OCI-LY7 (cell line): Measurements from ENCODE around the gene XPR1. TPM values are rescaled to one million over a fixed set of nuclear protein-coding genes. Genes with fewer than 3 reads are reported as not detected.

Source experiments
- BruUV-seq: library from RNA; stranded (reverse); fragments of 400-500 nt; replicated peaks from 2 replicates; lab custom pipeline; 2021; lab: Mats Ljungman, UMichigan
- CTCF ChIA-PET: fragments of 300-600 bp; sonication (Branson Sonifier 250); formaldehyde crosslinking; loops from one replicate; lab custom pipeline; 2022; ENCODE audit warnings: antibody characterized with exemption; ENCODE audit not compliant: unreplicated experiment; lab: Charles Lee
- POLR2A ChIA-PET: fragments of 300-600 bp; sonication (Branson Sonifier 250); formaldehyde crosslinking; loops from one replicate; lab custom pipeline; 2022; ENCODE audit warnings: antibody characterized with exemption; lab: Charles Lee
- DNase-seq: peaks from one replicate; pipeline ENCODE4 v3.0.0-alpha.2; 2015; ENCODE audit warnings: low spot score
- H2AFZ ChIP-seq: fragments of 200-600 bp; sonication (generic), shearing (Covaris generic); 2 replicates; pipeline ENCODE4 v1.6.1; 2014; ENCODE audit warnings: mild to moderate bottlenecking, antibody characterized with exemption, low read length, moderate library complexity
- H3K27ac ChIP-seq: fragments of 200-600 bp; sonication (generic); 2 replicates; pipeline ENCODE4 v1.5.1; 2014; ENCODE audit warnings: mixed run types, low read depth, mild to moderate bottlenecking, moderate library complexity, low read length, inconsistent platforms; ENCODE audit not compliant: poor library complexity, severe bottlenecking
- H3K36me3 ChIP-seq: fragments of 200-600 bp; sonication (generic); 2 replicates; pipeline ENCODE4 v1.6.1; 2014; ENCODE audit warnings: mild to moderate bottlenecking, antibody characterized with exemption, low read length, moderate library complexity, mixed read lengths; ENCODE audit not compliant: insufficient read depth
- H3K4me1 ChIP-seq: fragments of 200-600 bp; sonication (generic); 2 replicates; pipeline ENCODE4 v1.5.1; 2014; ENCODE audit warnings: mild to moderate bottlenecking, low read length; ENCODE audit not compliant: insufficient read depth, poor library complexity, severe bottlenecking
- H3K4me2 ChIP-seq: fragments of 200-600 bp; sonication (generic); 2 replicates; pipeline ENCODE4 v1.6.1; 2014; ENCODE audit warnings: mild to moderate bottlenecking, low read length
- H3K4me3 ChIP-seq: fragments of 200-600 bp; sonication (generic); 2 replicates; pipeline ENCODE4 v1.5.1; 2014; ENCODE audit warnings: mild to moderate bottlenecking, low read depth, low read length; ENCODE audit not compliant: poor library complexity, severe bottlenecking
- H3K79me2 ChIP-seq: fragments of 200-600 bp; sonication (generic); 2 replicates; pipeline ENCODE4 v1.6.1; 2016; ENCODE audit warnings: low read depth, mild to moderate bottlenecking, low read length, moderate library complexity, mixed read lengths; ENCODE audit not compliant: insufficient read depth
- H3K9me2 ChIP-seq: fragments of 200-600 bp; sonication (generic); 2 replicates; pipeline ENCODE4 v1.6.1; 2016; ENCODE audit warnings: mild to moderate bottlenecking, low read length, mixed read lengths; ENCODE audit not compliant: insufficient read depth
- H3K9me3 ChIP-seq: fragments of 200-600 bp; sonication (generic); 2 replicates; pipeline ENCODE4 v1.6.1; 2014; ENCODE audit warnings: mild to moderate bottlenecking, mixed run types, low read length, mixed read lengths
- H4K20me1 ChIP-seq: fragments of 200-600 bp; sonication (generic); 2 replicates; pipeline ENCODE4 v1.6.1; 2014; ENCODE audit warnings: mild to moderate bottlenecking, antibody characterized with exemption, low read length, moderate library complexity, mixed read lengths; ENCODE audit not compliant: insufficient read depth
- CTCF ChIP-seq: fragments of 200-600 bp; sonication (generic); conservative IDR thresholded peaks from 2 replicates; pipeline ENCODE4 v1.5.1; 2014; ENCODE audit warnings: mild to moderate bottlenecking, antibody characterized with exemption, low read length, moderate library complexity, mixed read lengths
- EZH2phosphoT487 ChIP-seq: fragments of 200-600 bp; sonication (generic); IDR thresholded peaks from 2 replicates; pipeline ENCODE4 v1.6.1; 2018; ENCODE audit warnings: low read depth, borderline replicate concordance, mild to moderate bottlenecking, mixed run types, antibody characterized with exemption, low read length, moderate library complexity, mixed read lengths
- intact Hi-C: fragments of 100-400 bp; cut with micrococcal nuclease; formaldehyde crosslinking; loops from one replicate; pipeline ENCODE4 v1.10.0; 2022; ENCODE audit not compliant: unreplicated experiment
- total RNA-seq, 2 experiments: library from RNA; depleted of rRNA in 1 of 2; stranded (reverse); fragments of >200 nt in 1 of 2; shearing (Covaris generic) in 1 of 2; gene quantifications; 2 replicates each; pipeline ENCODE4 v1.2.3, GENCODE V29; 2014 to 2022

Gene XPR1
- total RNA-seq, 2 experiments from 2014 or later: 8.6 to 17.2 TPM

GRCh38 chr1:180610556-180611015, 21.2 kb upstream of the XPR1 start:
- TF ChIP-seq CTCF (no peak), EZH2phosphoT487 (no peak)
- DNase-seq: no peak
- ChIA-PET CTCF (no interaction called here), POLR2A (interaction anchor here (1.0 to 2.8 kb wide), 2 partner anchors 11 to 22 kb away, joined by 3 to 8 read pairs; partner anchors contain the start of gene XPR1)
- Histone ChIP-seq H3K27ac (no peak overlapping the region), H3K4me2 (no peak overlapping the region), H2AFZ (peak overlapping the region; percentile 94; the same call in 1 of the 2 replicates), H3K9me2 (no peaks in the 10 kb centered on the region), H3K4me1 (peaks cover 10% of the 10 kb centered on the region), H3K36me3 (no peaks in the 10 kb centered on the region), H4K20me1 (no peaks in the 10 kb centered on the region), H3K9me3 (no peaks in the 10 kb centered on the region), H3K4me3 (no peak overlapping the region), H3K79me2 (no peaks in the 10 kb centered on the region)
- intact Hi-C loops: no loop called here
- no TSS peak for BruUV-seq

- peaks cover 10% of the 10 kb centered on the region for H3K4me1 ChIP-seq
- peak overlapping the region; percentile 94 for H2AFZ ChIP-seq
- no peaks in the 10 kb centered on the region for H3K9me3 ChIP-seq
- H3K9me2 ChIP-seq: no peaks in the 10 kb centered on the region
- no peaks in the 10 kb centered on the region for H3K79me2 ChIP-seq
- intact Hi-C loops: no loop called here
- no peak overlapping the region for H3K4me3 ChIP-seq
- TF ChIP-seq CTCF: no peak
- BruUV-seq: no TSS peak
- no peak overlapping the region for H3K27ac ChIP-seq
- no peaks in the 10 kb centered on the region for H3K36me3 ChIP-seq
- H4K20me1 ChIP-seq: no peaks in the 10 kb centered on the region
- H3K4me2 ChIP-seq: peak overlapping the region; percentile 20; the same call in 1 of the 2 replicates
- DNase-seq: peak; percentile 41
- CTCF ChIA-PET: no interaction called here
- POLR2A ChIA-PET: interaction anchor here (1.0 to 2.8 kb wide), 2 partner anchors 10 to 21 kb away, joined by 3 to 8 read pairs; partner anchors contain the start of gene XPR1
These were observed 20.5 kb upstream of the XPR1 start for GRCh38 chr1:180611016-180611930.
